Endothelial cell of hepatic sinusoid (primary cell): Measurements from ENCODE around the gene SLC8A2.

Source experiments
- in situ Hi-C: cut with HindIII; loops from 2 replicates; pipeline ENCODE4 v1.10.0; 2017; ENCODE audit warnings: low sequenced_read_pairs

SLC8A2 gene

DNA sequence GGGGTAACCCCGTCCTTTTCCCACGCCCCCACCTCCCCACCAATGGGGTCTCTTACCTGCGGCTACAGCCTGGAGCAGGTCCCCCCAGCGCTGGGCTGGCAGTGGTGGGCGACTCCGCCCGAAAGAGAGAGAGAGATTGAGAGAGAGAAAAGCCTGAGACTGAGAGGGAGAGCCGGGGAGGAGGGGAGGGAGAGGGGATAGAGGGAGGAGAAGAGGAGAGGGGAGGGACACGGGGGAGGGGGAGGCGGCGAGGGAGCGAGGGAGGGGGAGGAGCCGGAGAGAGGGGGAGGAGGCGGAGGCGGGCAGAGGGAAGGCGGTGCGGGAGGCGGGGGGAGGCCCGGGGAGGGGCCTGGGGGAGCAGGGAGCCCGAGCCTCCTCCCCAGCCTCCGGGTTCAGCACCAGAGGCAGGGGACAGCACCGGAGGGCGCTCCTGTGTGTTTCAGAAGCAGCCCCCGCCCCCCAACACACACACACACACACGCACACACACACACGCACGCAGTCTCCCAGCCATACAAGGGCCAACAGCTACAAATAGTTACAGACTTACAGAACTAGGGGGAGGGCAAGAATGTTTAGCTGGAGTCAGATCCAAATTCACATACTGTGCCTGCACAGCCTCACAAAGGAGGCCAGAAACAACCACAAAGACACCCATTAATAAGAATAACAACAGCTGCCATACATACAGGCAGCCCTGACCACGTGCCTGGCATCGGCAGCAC is at the start of gene SLC8A2:
TSS of gene SLC8A2 (minus strand) at position 161 of the 725 bp plus-strand sequence. CDS start 5,490 bp downstream, outside the sequence.
- in situ Hi-C loops: no loop called here

DNA sequence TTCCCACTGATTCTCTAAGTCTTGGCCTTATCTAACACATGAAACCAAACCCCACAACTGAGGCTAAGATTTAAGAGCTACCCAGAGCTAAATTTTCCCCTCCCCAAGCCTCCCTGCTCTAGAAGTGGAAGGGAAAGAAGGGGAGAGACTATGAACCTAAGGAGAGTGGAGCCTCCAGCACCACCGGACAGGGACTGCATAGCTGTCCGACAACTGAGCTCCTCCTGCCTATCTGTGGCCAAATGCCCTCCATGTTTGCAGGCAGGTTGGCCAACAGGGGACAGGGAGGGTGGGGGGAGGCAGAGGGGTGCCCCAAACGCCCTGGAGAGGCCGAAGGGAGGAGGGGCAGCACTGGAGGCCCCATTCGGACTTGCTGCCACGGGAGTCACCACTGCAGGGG is 49.1 kb upstream of the SLC8A2 start:
- in situ Hi-C loops: no loop called here

GRCh38 chr19:47520343-47520806 is 48.7 kb upstream of the SLC8A2 start:
- in situ Hi-C loops: no loop called here

GRCh38 chr19:47518854-47519253 is 47.2 kb upstream of the SLC8A2 start:
- in situ Hi-C loops: no loop called here

DNA sequence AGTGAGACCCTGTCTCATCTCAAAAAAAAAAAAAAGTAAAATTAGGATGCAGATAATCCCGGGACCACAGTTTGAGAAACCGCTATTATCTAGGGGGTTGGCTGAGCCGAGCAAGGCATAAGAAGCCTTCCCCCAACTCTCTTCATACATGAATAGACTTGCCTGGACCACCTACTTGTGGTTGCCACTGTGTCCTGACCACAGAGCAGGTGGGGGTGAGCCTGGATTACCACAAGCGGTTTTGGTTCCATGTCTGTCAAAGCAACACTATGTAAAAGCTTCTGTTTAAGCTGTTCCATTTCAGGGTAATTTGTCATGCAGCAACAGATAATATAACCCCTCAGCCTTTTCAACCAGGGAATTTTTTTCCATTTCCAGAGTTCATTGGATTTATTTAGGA is 46.4 kb upstream of the SLC8A2 start:
- in situ Hi-C loops: no loop called here

- in situ Hi-C loops: no loop called here
Measured at GRCh38 chr19:47514869-47515588, 43.3 kb upstream of the SLC8A2 start, which contains the start of gene NAPA. TSS of gene NAPA (minus strand) at chr19:47515063. CDS start at chr19:47514940, 123 bp downstream.

DNA sequence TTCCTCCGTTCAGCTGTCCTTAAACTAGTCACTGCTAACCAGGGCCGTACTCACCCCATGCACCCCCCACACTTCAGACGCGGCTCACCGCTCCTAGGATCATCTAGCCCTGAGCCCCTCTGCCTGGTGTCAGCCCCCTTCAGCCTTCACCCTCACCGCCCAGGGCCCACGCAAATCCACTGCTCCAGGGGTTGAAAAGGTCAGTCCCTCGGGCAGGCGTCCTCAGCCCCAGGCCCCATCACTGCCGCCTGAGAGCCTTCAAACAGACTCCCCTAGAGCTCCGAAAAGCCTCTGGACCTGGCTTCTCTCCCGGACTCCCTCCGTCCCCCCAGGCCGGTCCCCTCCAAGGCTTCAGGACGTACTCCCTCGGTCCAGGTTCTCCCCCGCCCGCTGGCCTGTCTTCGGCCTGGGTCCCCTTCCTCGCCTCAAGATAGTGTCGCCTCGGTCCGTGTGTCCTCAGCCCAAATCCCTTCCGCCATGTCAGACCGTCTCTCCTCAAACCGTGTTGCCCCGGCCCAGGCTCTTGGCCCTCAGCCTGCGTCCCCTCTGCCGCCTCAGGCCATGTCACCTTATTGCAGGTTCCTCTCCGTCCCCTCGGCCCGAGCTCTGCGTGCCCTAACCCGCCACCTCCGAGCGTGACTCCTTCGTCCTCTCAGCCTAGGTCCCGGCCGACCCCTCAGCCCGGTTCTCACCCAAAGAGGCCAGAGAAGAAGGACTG is 42.6 kb upstream of the SLC8A2 start:
- in situ Hi-C loops: no loop called here

GRCh38 chr19:47512948-47513319 is 41.2 kb upstream of the SLC8A2 start:
- in situ Hi-C loops: no loop called here

DNA sequence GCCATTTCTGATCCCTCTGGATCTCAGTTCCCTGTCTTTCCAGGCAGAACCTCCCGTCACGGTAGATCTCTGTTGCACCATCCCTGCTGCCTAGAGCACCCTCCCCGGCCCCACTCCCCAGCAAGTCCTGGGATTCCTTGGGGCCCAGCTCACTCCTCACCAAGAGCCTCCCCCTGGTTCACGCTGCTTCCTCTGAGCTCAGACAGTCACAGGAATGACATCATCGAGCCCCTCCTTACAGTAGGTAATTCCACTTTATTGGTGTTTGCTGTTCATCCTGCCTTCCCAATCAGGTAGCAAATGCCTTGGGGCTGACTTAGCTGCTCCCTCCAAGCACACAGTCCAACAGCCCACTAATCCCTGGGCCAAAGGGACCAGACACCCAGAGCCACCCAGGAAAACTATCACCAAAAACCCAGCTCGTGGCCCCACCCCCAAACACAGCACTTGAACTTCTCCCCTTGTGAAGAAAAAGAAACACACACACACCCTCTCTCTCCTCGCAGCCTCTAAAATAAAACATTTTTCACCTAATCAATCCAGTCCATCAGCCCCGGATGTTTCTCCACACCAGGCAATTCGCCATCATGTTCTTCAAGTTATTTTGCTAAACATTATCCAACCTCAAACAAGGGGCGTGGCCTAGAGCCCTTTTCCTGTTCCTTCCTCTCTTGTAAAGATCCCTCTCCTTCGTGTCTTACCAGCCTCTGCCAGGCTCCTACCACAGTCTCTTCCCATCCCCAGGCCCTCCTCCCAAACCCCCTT is 40.7 kb upstream of the SLC8A2 start:
- in situ Hi-C loops: no loop called here

DNA sequence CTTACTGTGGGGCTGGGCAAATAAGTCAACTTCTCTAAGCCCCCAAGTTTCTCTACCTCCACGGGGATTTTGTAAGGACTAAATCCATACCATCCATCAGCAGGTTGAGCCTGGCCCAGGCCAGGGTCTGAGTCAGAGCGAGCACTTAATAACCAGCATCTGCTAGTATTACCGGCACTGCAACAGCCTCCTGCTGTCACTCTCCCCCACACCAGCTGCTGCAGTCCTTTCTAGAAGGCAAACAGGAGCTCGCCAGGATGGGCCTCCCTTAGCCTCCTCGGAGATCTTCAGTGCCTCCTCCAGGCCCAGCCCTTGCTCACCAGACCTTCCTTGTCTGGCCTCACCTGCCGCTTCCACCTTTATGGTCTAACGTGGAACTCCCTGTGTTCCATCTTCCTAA is 40.0 kb upstream of the SLC8A2 start:
- in situ Hi-C loops: no loop called here

DNA sequence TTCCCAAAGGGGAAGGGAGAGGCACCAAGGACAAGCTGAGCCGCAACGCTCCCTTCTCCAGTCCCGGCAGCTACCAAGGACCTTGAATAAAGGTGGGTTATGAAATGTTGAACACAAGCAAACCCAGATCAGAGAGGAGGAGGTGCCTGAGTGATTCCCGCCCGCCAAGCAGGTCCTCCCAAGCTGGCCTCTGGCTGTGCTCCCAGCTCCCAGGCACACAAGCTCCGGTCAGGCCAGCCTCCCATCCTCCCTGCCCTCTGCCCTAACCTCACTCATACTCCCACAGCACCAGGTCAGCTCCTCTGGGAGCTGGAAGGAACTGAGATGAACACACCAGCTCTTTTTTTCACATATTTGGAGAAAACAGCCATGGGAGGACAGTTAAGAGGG is 39.4 kb upstream of the SLC8A2 start:
- in situ Hi-C loops: no loop called here

DNA sequence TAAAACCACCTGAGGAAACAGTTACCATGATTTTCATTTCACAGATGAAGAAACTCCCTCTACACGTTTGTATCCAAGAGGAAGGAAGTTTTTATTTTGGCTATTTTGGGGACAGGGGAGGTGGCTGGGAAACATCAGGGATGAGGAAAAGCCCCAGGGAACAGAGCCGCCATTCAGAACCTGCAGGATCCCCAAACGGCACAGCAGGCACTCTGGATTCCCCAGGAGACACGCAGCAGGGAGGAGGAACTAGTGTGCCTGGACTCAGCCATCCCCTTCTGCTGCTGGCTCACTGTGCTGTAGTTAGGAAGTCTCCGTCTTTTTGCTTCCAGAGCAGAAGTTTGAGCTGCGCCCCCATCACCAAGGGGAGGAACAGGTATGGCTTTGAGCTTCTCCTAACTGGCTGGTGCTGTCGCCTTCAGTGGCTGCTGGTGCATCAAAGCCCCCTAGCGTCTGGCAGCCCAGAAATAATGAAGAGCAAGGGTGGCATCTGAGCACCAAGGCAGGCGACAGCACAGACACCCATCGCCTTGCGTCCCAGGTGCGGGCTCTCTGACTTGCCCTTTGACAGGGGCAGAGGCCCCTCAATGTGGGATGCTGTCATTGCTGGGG is 38.9 kb upstream of the SLC8A2 start:
- in situ Hi-C loops: no loop called here

DNA sequence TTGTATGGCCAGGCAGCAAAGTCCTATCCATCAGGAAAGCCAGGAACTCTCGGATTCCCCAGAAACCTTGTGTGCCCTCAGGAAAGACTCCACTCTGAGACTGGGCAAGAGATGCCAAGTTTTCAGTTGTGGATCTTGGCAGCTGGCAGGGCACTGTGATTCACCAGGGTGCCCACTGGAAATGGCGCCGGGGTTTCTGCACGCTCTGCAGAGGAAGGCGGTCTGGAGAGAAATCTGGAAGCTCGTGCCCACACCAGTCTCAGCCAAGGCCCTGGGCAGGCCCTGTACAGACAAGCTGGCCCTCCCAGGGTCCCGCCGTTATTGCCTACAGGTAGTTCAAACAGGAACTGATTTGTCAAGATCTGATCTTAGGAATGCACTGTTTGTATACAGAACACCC is 38.3 kb upstream of the SLC8A2 start:
- in situ Hi-C loops: loop anchor here (5.0 kb wide), 1 partner anchor 63 kb away; no protein-coding TSS in a partner anchor

- in situ Hi-C loops: loop anchor here (5.0 kb wide), 1 partner anchor 62 kb away; no protein-coding TSS in a partner anchor
Measured at GRCh38 chr19:47509170-47509847, 37.6 kb upstream of the SLC8A2 start.

DNA sequence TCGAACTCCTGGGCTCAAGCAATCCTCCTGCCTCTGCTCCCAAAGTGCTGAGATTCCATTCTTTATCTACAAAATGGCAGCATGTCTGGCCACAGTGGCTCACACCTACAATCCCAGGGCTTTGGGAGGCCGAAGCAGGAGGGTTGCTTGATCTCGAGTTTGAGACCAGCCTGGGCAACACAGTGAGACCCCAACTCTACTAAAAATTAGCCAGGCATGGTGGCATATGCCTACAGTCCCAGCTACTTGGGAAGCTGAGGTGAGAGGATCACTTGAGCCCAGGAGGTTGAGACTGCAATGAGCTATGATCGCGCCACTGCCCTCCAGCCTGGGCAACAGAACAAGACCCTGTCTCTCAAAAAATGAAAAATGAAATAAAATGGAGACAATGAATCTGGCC is 37.0 kb upstream of the SLC8A2 start:
- in situ Hi-C loops: loop anchor here (5.0 kb wide), 1 partner anchor 61 kb away; no protein-coding TSS in a partner anchor

GRCh38 chr19:47507924-47508553 is 36.3 kb upstream of the SLC8A2 start:
- in situ Hi-C loops: loop anchor here (5.0 kb wide), 1 partner anchor 61 kb away; no protein-coding TSS in a partner anchor

- in situ Hi-C loops: loop anchor here (5.0 kb wide), 1 partner anchor 60 kb away; no protein-coding TSS in a partner anchor
Measured at GRCh38 chr19:47507012-47507411, 35.3 kb upstream of the SLC8A2 start.

DNA sequence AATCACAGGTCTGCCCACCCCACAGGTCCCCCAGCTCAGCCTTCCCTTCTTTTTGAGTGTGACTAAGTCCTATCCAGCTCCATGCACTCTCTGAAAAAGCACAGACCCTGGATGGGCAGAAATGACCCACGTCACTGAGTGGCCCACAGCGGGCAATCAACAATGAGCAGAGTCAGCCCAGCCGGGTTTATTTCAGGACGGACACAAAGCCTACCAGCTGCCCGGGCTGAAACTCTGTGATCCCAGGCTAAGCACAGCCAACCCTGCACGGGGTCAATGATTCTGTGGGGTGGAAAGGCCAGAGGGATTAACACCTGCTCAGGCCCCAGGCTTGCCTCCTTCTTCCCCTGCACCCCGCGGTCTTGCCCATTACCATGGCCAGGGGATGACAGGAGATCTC is 34.8 kb upstream of the SLC8A2 start:
- in situ Hi-C loops: loop anchor here (5.0 kb wide), 1 partner anchor 59 kb away; no protein-coding TSS in a partner anchor

GRCh38 chr19:47505506-47505905 is 33.8 kb upstream of the SLC8A2 start:
- in situ Hi-C loops: loop anchor here (5.0 kb wide), 1 partner anchor 58 kb away; no protein-coding TSS in a partner anchor
